NCI-H1092 (cell line): ENCODE data around the gene OR5F1.

ENCODE experiments used
- DNase-seq: peaks from one replicate; lab custom pipeline; 2025; lab: John Stamatoyannopoulos, UW

OR5F1 gene

DNA sequence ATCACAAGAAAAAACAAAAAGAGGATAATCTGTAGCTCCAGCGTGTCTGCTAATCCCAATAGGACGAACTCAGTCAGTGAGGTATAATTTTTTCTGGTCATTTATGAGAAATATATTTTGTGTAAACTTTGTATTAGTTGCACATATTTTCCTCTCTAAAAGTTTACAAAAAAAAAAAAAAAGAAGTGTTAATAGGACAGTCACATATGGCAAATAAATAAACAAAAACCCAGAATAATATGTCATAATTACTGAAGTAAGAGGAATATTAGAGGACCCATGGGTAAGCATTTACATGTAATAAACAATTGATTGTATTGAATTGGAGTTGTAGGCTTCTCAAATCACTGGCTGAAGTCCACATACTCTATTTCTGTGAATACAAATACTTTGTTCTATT, at the start of gene OR5F1:
TSS of gene OR5F1 (minus strand) at position 101 of the 400 bp plus-strand sequence. CDS start at position 101, 0 bp downstream.
- DNase-seq: no peak

GRCh38 chr11:56027354-56027753, 32.9 kb upstream of the OR5F1 start, which contains the start of gene OR5AS1:
OR5AS1 (plus strand) TSS chr11:56027654; CDS start chr11:56030419, 2,765 bp downstream.
- DNase-seq: no peak

- DNase-seq: no peak
Observed at GRCh38 chr11:56013805-56014204, 19.4 kb upstream of the OR5F1 start.

GRCh38 chr11:56010716-56011115, 16.3 kb upstream of the OR5F1 start:
- DNase-seq: no peak

GRCh38 chr11:55970935-55971334, 23.5 kb downstream of the OR5F1 start:
- DNase-seq: no peak

- DNase-seq: no peak
Observed at GRCh38 chr11:55969845-55970244, 24.6 kb downstream of the OR5F1 start, which contains the start of gene OR10AG1. OR10AG1 (minus strand) TSS chr11:55969945; CDS start chr11:55969907, 38 bp downstream.

GRCh38 chr11:55967914-55968313, 26.5 kb downstream of the OR5F1 start:
- no peak for DNase-seq

GRCh38 chr11:55966391-55966790, 28.0 kb downstream of the OR5F1 start:
- no peak for DNase-seq

DNA sequence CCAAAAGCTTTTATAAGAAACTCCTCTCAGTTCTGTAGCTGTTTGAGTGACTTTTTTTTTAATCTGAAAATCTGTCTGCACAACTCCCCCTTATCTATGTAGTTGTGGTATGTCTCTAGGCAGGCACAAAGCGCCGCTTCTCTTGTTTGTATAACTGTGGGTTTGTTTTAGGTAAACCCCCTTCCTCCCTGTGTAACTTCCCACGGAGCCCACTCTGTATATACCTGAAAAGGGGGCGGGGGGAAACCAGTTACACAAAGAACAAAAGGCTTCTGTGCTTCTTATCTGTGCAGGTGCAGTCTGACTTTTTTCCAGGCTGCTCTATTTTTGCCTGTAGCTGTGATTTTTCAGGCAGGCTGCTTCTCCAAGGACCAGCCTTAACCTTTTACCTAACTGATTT, 37.9 kb downstream of the OR5F1 start:
- no peak for DNase-seq

DNA sequence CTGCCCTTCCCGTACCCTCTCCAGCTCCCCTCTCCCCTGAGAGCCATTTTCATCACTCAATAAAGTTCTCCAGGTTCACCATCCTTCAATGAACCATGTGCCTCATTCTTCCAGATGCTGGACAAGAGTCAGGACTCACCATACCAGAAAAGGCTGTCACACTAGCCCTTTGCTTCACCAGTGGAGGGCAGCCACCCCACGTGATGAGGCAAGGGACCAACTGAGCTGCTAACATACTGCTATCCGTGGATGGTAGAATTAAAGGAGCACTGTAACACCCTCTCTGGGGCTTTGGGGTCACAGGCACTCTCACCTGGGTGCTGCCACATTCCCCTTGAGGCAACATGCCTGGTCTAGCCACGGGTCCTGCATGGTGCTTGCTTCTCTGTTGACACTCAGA, 45.1 kb downstream of the OR5F1 start:
- DNase-seq: no peak
